Liver (tissue), 9 donors: Measurements from ENCODE around the gene GNG14. TPM values are rescaled to one million over a fixed set of nuclear protein-coding genes. Genes with fewer than 3 reads are reported as not detected.

ENCODE experiments used
- DNase-seq: peaks from one replicate; pipeline ENCODE4 v3.0.0-alpha.2; 2017; ENCODE audit warnings: low spot score
- H3K27ac ChIP-seq, 2 donors: one replicate each; pipeline ENCODE4 v1.7.0; 2013; ENCODE audit warnings: inconsistent platforms in 2 of 2, low read length in 2 of 2, control low read depth in 1 of 2, low read depth in 1 of 2, mild to moderate bottlenecking in 1 of 2
- H3K27me3 ChIP-seq, 4 donors: one replicate each; pipeline versions ENCODE4 v1.6.1 to v1.7.0; 2013; ENCODE audit warnings: low read length in 3 of 4, inconsistent platforms in 1 of 4, mild to moderate bottlenecking in 1 of 4, moderate library complexity in 1 of 4; ENCODE audit not compliant: control insufficient read depth in 4 of 4, insufficient read depth in 4 of 4
- H3K36me3 ChIP-seq, 4 donors: one replicate each; pipeline versions ENCODE4 v1.6.1 to v1.7.0; 2013; ENCODE audit warnings: low read length in 3 of 4, mild to moderate bottlenecking in 3 of 4, low read depth in 1 of 4, moderate library complexity in 1 of 4; ENCODE audit not compliant: control insufficient read depth in 4 of 4, insufficient read depth in 3 of 4
- H3K4me1 ChIP-seq, 4 donors: one replicate each; pipeline versions ENCODE4 v1.6.1 to v1.7.0; 2013; ENCODE audit warnings: low read length in 3 of 4, mild to moderate bottlenecking in 3 of 4, moderate library complexity in 1 of 4; ENCODE audit not compliant: control insufficient read depth in 4 of 4, insufficient read depth in 4 of 4
- H3K4me3 ChIP-seq, 3 donors: one replicate each; pipeline versions ENCODE4 v1.6.1 to v1.7.0; 2013; ENCODE audit warnings: low read length in 3 of 3, control low read depth in 1 of 3, low read depth in 1 of 3, mild to moderate bottlenecking in 1 of 3
- H3K9ac ChIP-seq, 2 donors: one replicate each; pipeline ENCODE4 v1.7.0; 2013; ENCODE audit warnings: low read length in 2 of 2, mild to moderate bottlenecking in 2 of 2, moderate library complexity in 2 of 2, control low read depth in 1 of 2, low read depth in 1 of 2
- H3K9me3 ChIP-seq, 4 donors: one replicate each; pipeline versions ENCODE4 v1.6.1 to v1.7.0; 2013; ENCODE audit warnings: low read length in 3 of 4; ENCODE audit not compliant: control insufficient read depth in 4 of 4
- ATF3 ChIP-seq: IDR thresholded peaks from 2 replicates; pipeline ENCODE4 v1.6.1; 2016; ENCODE audit warnings: antibody characterized with exemption
- CTCF ChIP-seq: fragments of 150-350 bp; IDR thresholded peaks from 2 replicates; pipeline ENCODE4 v1.5.1; 2017; ENCODE audit warnings: improper control_type of control experiment, low read depth, low read length; ENCODE audit not compliant: missing input control
- EGR1 ChIP-seq, 2 donors: IDR thresholded peaks; 2 replicates each; pipeline ENCODE4 v1.6.1; 2016 to 2018; ENCODE audit warnings: antibody characterized with exemption in 2 of 2, low read depth in 2 of 2
- FOXA1 ChIP-seq: IDR thresholded peaks from 2 replicates; pipeline ENCODE4 v1.6.1; 2016; ENCODE audit warnings: antibody characterized with exemption
- FOXA2 ChIP-seq: IDR thresholded peaks from 2 replicates; pipeline ENCODE4 v1.6.1; 2016; ENCODE audit warnings: antibody characterized with exemption
- GABPA ChIP-seq, 2 donors: IDR thresholded peaks in 1 of 2; conservative IDR thresholded peaks in 1 of 2; 2 replicates each; pipeline ENCODE4 v1.6.1; 2016; ENCODE audit warnings: antibody characterized with exemption in 2 of 2, mild to moderate bottlenecking in 1 of 2, moderate library complexity in 1 of 2
- HNF4A ChIP-seq, 2 donors: conservative IDR thresholded peaks; 2 replicates each; pipeline ENCODE4 v1.6.1; 2016; ENCODE audit warnings: antibody characterized with exemption in 2 of 2, mild to moderate bottlenecking in 2 of 2
- HNF4G ChIP-seq: IDR thresholded peaks from 2 replicates; pipeline ENCODE4 v1.6.1; 2016; ENCODE audit warnings: antibody characterized with exemption
- JUND ChIP-seq, 2 donors: IDR thresholded peaks; 2 replicates each; pipeline ENCODE4 v1.6.1; 2016; ENCODE audit warnings: antibody characterized with exemption in 2 of 2
- RXRA ChIP-seq, 2 donors: IDR thresholded peaks; 2 replicates each; pipeline ENCODE4 v1.6.1; 2017 to 2018; ENCODE audit warnings: antibody characterized with exemption in 2 of 2, mild to moderate bottlenecking in 1 of 2
- SP1 ChIP-seq: IDR thresholded peaks from 2 replicates; pipeline ENCODE4 v1.6.1; 2018; ENCODE audit warnings: antibody characterized with exemption, mild to moderate bottlenecking
- TAF1 ChIP-seq: conservative IDR thresholded peaks from 2 replicates; pipeline ENCODE4 v1.6.1; 2016; ENCODE audit warnings: antibody characterized with exemption, mild to moderate bottlenecking
- YY1 ChIP-seq: IDR thresholded peaks from 2 replicates; pipeline ENCODE4 v1.6.1; 2016; ENCODE audit warnings: antibody characterized with exemption, mild to moderate bottlenecking
- WGBS: extraction: QIAGEN DNeasy Blood & Tissue Kit; methylation state at CpG from one replicate; pipeline ENCODE4 v1.1.7; 2013; 5-methylcytosine and 5-hydroxymethylcytosine counted together
- polyA plus RNA-seq, 2 donors: library from polyadenylated mRNA; stranded (reverse) in 1 of 2; unstranded in 1 of 2; fragments of 200-250 nt in 1 of 2; fragments of >200 nt in 1 of 2; fragmentation: Nextera tagmentation in 1 of 2; extraction: Ambion mirVana in 1 of 2; gene quantifications; one replicate each; pipeline versions ENCODE4 v1.2.1 to v1.2.3, GENCODE V29; 2013 to 2015
- total RNA-seq, 2 donors: library from RNA; depleted of rRNA; stranded (reverse); fragments of >200 nt; gene quantifications; one replicate each; pipeline ENCODE4 v1.2.3, GENCODE V29; 2014
- TF ChIP-seq, protein P1 (sequence below): IDR thresholded peaks from 2 replicates; pipeline ENCODE4 v1.6.1; 2016; ENCODE audit warnings: antibody characterized with exemption
- TF ChIP-seq, protein P2 (sequence below): IDR thresholded peaks from 2 replicates; pipeline ENCODE4 v1.6.1; 2016; ENCODE audit warnings: antibody characterized with exemption, mild to moderate bottlenecking
- TF ChIP-seq, protein P3 (sequence below): IDR thresholded peaks from 2 replicates; pipeline ENCODE4 v1.6.1; 2016; ENCODE audit warnings: antibody characterized with exemption
- donor health status: healthy.
- donor health status: healthy.
- donor health status: healthy.
- donor health status: healthy.
- donor health status: healthy.

The GNG14 gene
- total and polyA plus RNA-seq, 4 donors = not detected

DNA sequence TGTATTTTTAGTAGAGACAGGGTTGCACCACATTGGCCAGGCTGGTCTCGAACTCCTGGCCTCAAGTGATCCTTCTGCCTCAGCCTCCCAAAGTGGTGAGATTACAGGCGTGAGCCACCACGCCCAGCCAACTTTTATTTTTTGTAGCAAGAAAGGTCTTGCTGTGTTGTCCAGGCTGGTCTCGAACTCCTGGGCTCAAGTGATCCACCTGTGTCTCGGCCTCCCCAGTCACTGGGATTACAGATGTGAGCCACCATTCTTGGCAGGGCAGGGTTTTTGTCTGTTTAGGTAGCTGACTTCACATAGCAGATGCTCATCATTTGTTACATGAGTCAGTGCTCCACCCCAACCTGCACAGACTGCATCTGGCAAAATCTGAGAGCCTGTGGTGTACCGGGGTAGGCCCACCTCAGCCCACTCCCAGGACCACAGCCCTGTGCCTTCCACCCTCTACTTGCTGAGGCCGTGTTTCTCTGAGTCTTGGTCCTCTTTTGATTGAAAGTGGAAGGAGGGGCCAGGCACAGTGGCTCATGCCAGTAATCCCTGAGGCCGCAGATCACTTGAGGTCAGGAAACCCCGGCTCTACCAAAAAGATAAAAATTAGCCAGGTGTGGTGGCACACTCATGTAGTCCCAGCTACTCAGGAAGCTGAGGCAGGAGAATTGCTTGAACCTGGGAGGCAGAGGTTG is 40.1 kb downstream of the GNG14 start:
- WGBS = 80% methylated on average over 9 of the region's 9 CpGs
- H3K4me3 ChIP-seq = no peak overlapping the region
- H3K9me3 ChIP-seq = no peaks in the 10 kb centered on the region
- H3K36me3 ChIP-seq = peaks cover 3 to 27% (median 21%) of the 10 kb centered on the region in 4 donors
- H3K27me3 ChIP-seq = no peaks in the 10 kb centered on the region
- TF ChIP-seq, protein P1, sequence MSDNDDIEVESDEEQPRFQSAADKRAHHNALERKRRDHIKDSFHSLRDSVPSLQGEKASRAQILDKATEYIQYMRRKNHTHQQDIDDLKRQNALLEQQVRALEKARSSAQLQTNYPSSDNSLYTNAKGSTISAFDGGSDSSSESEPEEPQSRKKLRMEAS = no peak
- TF ChIP-seq CTCF (no peak), SP1 (no peak), EGR1 (IDR thresholded peaks at IDR 0.05; ENCODE audit: low read depth in 2 of 2) (no peak), YY1 (no peak), JUND (IDR thresholded peaks at IDR 0.05) (no peak), HNF4A (conservative IDR thresholded peaks at IDR 0.05) (no peak), FOXA2 (no peak)
- TF ChIP-seq, protein P2, sequence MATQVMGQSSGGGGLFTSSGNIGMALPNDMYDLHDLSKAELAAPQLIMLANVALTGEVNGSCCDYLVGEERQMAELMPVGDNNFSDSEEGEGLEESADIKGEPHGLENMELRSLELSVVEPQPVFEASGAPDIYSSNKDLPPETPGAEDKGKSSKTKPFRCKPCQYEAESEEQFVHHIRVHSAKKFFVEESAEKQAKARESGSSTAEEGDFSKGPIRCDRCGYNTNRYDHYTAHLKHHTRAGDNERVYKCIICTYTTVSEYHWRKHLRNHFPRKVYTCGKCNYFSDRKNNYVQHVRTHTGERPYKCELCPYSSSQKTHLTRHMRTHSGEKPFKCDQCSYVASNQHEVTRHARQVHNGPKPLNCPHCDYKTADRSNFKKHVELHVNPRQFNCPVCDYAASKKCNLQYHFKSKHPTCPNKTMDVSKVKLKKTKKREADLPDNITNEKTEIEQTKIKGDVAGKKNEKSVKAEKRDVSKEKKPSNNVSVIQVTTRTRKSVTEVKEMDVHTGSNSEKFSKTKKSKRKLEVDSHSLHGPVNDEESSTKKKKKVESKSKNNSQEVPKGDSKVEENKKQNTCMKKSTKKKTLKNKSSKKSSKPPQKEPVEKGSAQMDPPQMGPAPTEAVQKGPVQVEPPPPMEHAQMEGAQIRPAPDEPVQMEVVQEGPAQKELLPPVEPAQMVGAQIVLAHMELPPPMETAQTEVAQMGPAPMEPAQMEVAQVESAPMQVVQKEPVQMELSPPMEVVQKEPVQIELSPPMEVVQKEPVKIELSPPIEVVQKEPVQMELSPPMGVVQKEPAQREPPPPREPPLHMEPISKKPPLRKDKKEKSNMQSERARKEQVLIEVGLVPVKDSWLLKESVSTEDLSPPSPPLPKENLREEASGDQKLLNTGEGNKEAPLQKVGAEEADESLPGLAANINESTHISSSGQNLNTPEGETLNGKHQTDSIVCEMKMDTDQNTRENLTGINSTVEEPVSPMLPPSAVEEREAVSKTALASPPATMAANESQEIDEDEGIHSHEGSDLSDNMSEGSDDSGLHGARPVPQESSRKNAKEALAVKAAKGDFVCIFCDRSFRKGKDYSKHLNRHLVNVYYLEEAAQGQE = no peak
- TF ChIP-seq, protein P3, sequence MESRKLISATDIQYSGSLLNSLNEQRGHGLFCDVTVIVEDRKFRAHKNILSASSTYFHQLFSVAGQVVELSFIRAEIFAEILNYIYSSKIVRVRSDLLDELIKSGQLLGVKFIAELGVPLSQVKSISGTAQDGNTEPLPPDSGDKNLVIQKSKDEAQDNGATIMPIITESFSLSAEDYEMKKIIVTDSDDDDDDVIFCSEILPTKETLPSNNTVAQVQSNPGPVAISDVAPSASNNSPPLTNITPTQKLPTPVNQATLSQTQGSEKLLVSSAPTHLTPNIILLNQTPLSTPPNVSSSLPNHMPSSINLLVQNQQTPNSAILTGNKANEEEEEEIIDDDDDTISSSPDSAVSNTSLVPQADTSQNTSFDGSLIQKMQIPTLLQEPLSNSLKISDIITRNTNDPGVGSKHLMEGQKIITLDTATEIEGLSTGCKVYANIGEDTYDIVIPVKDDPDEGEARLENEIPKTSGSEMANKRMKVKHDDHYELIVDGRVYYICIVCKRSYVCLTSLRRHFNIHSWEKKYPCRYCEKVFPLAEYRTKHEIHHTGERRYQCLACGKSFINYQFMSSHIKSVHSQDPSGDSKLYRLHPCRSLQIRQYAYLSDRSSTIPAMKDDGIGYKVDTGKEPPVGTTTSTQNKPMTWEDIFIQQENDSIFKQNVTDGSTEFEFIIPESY = no peak
- no peak overlapping the region for H3K9ac ChIP-seq
- H3K4me1 ChIP-seq = peaks cover 17 to 73% (median 54%) of the 10 kb centered on the region in 4 donors
- H3K27ac ChIP-seq = no peak overlapping the region
- no peak for DNase-seq

GRCh38 chr19:12730064-12730463 is 42.3 kb downstream of the GNG14 start:
- 92% methylated on average over 3 of the region's 3 CpGs for WGBS
- H3K36me3 ChIP-seq = peaks cover 3 to 27% (median 21%) of the 10 kb centered on the region in 4 donors
- no peak overlapping the region for H3K9ac ChIP-seq
- H3K27me3 ChIP-seq = no peaks in the 10 kb centered on the region
- H3K27ac ChIP-seq = no peak overlapping the region
- H3K4me1 ChIP-seq = peaks cover 14 to 69% (median 49%) of the 10 kb centered on the region in 4 donors
- no peak overlapping the region for H3K4me3 ChIP-seq
- no peak for TF ChIP-seq YY1
- TF ChIP-seq GABPA (IDR thresholded peaks at IDR 0.05 in 1 of 2, conservative IDR thresholded peaks at IDR 0.05 in 1 of 2) = no peak
- no peak for TF ChIP-seq CTCF
- TF ChIP-seq TAF1 = no peak
- no peak for TF ChIP-seq ATF3
- TF ChIP-seq FOXA1 = no peak
- no peak for TF ChIP-seq FOXA2
- TF ChIP-seq HNF4G = no peak
- TF ChIP-seq RXRA (IDR thresholded peaks at IDR 0.05) = no peak
- no peak for DNase-seq
- H3K9me3 ChIP-seq = no peaks in the 10 kb centered on the region
